HG03064 (cell line): ENCODE measurements around the gene PSMB3.
"Not testable (repeated sequence)": the region's sequence is repeated elsewhere in the genome, so short reads cannot be mapped to it uniquely, and the experiment has no call there.

Source experiments
- ATAC-seq: cut with Tn5 transposase; IDR thresholded peaks from one replicate; pipeline ENCODE4 v1.9.1; 2021; ENCODE audit warnings: low read depth; ENCODE audit not compliant: unreplicated experiment

PSMB3 gene

GRCh38 chr17:38790148-38790707 lies 37.7 kb downstream of the PSMB3 start:
- ATAC-seq, result not testable (repeated sequence)

DNA sequence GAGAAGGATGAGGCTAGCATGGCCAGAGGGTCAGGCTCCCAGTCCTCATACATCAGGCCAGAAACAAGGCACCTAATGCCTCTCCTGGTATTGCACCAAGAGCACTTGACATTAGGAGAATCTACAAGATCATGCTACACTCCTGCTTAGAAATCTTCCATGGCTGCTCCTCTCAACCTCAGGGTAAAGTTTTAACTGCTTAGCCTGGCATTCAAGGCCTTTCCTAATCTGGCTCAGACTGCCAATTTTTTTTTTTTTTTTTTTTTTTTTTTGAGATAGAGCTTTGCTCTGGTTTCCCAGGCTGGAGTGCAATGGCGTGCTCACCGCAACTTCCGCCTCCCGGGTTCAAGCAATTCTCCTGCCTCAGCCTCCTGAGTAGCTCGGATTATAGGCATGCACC lies 38.6 kb downstream of the PSMB3 start:
- no peak for ATAC-seq

DNA sequence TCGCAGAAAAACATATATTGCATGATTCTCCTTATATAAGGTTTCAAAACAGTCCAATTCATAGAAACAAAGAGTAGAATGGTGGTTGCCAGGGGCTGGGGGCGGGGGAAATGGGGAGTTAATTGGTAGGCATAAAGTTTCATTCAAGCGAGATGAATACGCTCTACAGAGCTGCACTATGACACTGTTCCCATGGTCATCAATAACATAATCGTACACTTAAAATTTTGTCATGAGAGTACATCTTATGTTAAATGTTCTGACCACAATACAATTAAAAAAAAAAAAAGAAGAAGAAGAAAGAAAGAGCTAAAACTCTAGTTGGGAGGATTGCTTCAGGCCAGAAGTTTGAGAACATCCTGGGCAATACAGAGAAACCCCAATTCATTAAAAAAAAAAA lies 41.7 kb downstream of the PSMB3 start:
- no peak for ATAC-seq

- ATAC-seq, result no peak
Observed at GRCh38 chr17:38796451-38797157, 44.1 kb downstream of the PSMB3 start.

DNA sequence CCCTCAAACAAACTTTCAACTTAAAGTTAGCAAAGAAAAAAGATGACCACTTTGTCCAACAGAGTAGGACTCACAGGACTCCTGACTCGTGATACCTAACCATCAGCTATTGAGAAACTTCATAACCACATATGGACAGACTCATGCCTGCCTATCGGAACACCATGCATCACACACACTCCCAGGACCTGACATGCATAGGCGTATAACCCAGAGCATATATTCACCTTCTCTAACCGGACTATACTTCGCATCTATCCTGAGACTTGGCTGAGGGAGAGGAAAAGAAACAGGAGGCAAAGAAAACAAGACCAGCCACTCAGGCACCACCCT lies 44.6 kb downstream of the PSMB3 start:
- ATAC-seq, result no peak

DNA sequence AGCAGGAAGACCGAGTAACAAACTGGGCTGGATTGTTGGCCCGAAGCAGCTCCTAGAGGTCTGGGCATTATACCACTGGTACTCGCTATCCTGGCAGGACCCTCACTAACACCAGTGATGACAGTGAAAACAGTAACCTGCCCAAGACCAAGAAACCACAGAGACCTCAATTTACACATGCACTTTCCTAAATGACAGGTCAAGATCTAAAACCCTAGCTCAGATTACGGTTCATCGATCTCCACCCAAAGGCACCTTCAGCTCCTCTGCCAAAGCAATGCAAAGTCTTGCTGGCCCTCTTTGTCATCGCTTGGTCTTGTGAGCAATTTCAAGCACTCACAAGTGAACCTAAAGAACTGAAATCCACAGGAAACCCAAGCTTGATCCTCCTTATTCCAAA lies 45.3 kb downstream of the PSMB3 start:
- ATAC-seq, result no peak

DNA sequence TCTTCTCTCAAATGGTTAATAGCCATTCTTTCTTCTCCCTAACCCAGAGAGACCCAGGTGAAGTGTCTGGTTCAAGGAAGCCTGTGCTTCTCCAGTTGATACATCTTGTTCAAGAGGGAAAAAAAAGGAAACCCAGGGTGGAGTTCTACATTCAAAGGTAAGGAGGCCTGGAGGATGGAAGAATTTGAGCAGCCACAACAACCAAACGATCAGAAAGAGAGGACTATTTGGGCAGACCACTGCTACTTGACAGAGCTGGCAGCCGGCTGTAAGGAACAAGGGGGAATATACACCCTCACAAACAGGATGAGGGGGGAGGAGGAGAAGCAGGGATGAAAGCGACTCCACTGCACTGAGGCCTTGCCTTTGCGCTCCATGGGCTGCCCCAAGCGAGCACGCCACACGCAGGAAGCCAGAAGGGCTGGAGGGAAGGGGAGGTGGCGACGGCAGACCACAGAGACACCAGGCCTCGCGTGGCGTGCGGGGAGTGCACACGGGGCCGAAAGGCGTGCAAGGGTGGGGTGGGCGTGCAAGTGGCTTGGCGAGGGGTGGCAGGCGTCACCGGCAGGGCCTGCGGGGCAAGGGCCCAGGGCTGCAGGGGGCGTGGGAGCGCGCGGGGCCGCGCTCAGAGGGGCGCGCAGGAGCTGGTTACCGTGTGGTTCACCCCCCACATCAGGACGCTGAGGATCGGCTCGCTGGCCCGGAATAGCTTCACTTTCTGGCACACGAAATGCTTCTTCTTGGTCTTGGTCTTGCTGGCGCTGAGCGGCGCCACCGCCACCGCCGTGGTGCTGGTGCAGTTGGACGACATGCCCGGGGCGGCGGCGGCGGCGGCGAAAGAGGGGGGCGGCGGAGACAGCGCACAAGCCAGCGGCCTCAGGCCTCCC lies 46.3 kb downstream of the PSMB3 start:
- ATAC-seq, result peak; percentile 26

DNA sequence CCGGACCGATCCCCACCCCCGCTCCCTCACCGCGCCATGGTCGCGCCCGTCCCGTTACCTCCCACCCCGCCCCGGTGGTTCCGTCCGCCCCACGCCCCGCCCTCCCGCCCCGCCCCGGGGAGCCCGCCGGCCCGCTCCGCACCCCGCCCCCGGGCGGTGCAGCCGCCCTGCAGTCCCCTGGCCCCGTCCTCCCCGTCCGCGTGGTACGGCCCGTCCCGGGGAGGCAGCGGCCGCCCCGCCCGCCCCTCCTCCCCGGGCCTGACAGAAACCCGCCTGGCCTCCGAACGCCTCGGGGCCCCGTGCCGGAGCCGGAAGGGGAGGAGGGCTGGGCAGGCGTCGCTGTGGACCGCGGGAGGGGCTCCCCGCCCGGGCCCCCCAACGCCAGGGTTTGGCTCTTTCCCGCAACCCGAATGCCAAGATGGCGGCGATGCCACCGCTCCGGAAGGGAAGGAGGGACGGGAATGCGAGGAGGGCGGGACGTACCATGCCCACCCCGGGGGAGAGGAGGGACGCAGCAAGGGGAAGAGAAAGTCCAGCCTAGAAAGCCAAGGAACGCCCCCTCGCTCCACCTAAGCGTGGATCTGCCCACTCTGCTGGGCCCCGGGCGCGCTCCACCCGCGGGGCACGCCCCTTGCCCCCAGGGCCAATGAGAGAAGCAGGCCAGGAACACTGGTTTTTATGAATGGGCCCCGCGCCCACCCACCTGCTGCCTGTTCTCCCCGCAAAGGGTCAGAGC lies 47.1 kb downstream of the PSMB3 start, which contains the start of gene PIP4K2B:
Gene PIP4K2B, minus strand, starts transcription at position 56 of the 736 bp plus-strand sequence. CDS start 132 bp downstream, outside the sequence.
- peak; percentile 68 for ATAC-seq

DNA sequence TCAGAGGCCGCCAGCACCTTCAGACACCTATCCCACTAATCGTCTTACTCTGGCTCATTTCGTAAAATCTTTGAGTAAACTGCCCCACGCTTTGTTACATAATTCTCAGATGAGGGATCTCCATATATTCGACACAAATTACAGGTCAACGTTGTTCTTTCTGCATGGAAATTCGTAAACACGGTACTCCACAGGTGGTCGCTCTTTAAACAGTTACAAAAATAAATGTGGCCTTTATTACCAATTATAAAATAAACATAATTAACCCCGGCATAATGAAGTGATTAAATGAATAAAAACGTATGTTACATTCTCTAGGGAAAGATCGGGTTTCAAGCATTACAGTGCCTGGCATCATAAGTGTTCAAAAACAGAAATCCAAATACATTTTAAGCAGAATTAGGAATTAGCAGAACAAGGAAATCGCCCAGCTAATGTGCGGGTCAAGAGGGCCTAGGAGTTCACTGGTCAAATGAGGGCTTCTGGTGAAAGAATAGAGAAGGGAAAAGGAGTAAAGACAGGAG lies 47.8 kb downstream of the PSMB3 start:
- no peak for ATAC-seq

DNA sequence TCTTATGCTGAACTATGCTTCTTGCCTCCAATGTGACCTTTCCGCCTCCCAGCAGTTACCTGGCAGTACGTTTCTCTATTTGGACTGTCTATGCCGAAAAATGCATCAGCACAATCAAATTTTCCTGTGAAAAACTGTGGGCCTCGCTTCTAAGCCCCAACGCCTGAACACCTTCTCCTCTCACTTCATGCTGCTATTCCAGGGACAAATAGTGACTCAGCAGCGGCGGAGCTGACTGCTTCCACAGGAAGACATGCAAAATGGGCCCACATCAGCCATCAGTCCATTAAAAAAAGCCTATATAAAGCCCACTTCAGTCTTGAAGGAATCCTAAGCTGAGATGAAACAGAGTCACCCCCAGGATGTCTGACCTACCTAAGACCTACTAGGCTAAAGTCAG lies 57.3 kb downstream of the PSMB3 start:
- no peak for ATAC-seq
